A549 (cell line): ENCODE measurements around the gene THAP3.

Experiments used
- CBX2 ChIP-seq: fragments of 200-600 bp; sonication (generic); IDR thresholded peaks from 2 replicates; pipeline ENCODE4 v1.6.1; 2016; ENCODE audit warnings: low read depth, mild to moderate bottlenecking, borderline replicate concordance
- CEBPB ChIP-seq, 2 experiments: fragments of >200 bp in 1 of 2; sonication (Bioruptor Twin) in 1 of 2; formaldehyde crosslinking in 1 of 2; IDR thresholded peaks; 2 replicates each; pipeline ENCODE4 v1.6.1; 2012 to 2016
- RFX5 ChIP-seq: fragments of 450-650 bp; IDR thresholded peaks from 2 replicates; pipeline ENCODE4 v1.7.1; 2014; ENCODE audit warnings: antibody characterized with exemption, mild to moderate bottlenecking, moderate library complexity
- TF ChIP-seq, protein P1 (sequence below): fragments of >200 bp; sonication (Bioruptor Twin); formaldehyde crosslinking; IDR thresholded peaks from 3 replicates; pipeline ENCODE4 v1.5.1; 2016

DNA sequence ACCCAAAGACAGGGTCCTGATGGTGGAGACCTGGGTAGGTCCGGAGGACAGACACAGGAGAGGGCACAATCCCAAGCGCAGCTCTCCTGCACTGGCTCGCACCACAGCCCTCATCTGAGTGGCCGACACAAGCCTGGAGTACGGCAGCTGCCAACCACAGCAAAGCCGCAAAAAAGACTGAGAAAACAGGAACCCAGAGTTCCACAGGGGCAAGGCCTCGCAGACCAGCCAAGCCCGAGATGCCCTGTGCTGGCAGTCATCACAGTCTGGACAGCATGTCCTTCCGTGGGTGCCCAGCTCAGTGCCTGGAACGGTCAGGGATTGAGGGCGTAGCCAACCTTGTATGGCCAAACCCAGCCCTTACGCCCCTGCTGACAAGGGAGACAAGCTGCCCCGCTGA lies 33.4 kb upstream of the THAP3 start:
- TF ChIP-seq RFX5 (no peak), CEBPB (IDR thresholded peaks at IDR 0.05) (no peak), CBX2 (no peak)
- TF ChIP-seq, protein P1, sequence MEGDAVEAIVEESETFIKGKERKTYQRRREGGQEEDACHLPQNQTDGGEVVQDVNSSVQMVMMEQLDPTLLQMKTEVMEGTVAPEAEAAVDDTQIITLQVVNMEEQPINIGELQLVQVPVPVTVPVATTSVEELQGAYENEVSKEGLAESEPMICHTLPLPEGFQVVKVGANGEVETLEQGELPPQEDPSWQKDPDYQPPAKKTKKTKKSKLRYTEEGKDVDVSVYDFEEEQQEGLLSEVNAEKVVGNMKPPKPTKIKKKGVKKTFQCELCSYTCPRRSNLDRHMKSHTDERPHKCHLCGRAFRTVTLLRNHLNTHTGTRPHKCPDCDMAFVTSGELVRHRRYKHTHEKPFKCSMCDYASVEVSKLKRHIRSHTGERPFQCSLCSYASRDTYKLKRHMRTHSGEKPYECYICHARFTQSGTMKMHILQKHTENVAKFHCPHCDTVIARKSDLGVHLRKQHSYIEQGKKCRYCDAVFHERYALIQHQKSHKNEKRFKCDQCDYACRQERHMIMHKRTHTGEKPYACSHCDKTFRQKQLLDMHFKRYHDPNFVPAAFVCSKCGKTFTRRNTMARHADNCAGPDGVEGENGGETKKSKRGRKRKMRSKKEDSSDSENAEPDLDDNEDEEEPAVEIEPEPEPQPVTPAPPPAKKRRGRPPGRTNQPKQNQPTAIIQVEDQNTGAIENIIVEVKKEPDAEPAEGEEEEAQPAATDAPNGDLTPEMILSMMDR, result no peak
